Mesothelial cell of epicardium (in vitro differentiated cells): Measurements from ENCODE around the gene PLA2G3. TPM values are rescaled to one million over a fixed set of nuclear protein-coding genes. Genes with fewer than 3 reads are reported as not detected.

Source experiments
- DNase-seq, 2 experiments: peaks; one replicate each; pipeline ENCODE4 v3.0.0; 2021; ENCODE audit warnings: low spot score in 2 of 2; ENCODE audit not compliant: unreplicated experiment in 2 of 2
- H3K27ac Mint-ChIP-seq: 2 replicates; pipeline ENCODE4 v1.8.0; 2021; ENCODE audit warnings: mixed read lengths
- H3K27me3 Mint-ChIP-seq: 2 replicates; pipeline ENCODE4 v1.8.0; 2021; ENCODE audit warnings: low read depth, mixed read lengths
- H3K36me3 Mint-ChIP-seq: 2 replicates; pipeline ENCODE4 v1.8.0; 2021; ENCODE audit warnings: mixed read lengths
- H3K4me1 Mint-ChIP-seq: 2 replicates; pipeline ENCODE4 v1.8.0; 2021; ENCODE audit warnings: mixed read lengths
- H3K4me3 Mint-ChIP-seq: 2 replicates; pipeline ENCODE4 v1.8.0; 2021; ENCODE audit warnings: mild to moderate bottlenecking, moderate library complexity, mixed read lengths
- H3K9me3 Mint-ChIP-seq: 2 replicates; pipeline ENCODE4 v1.8.0; 2021; ENCODE audit warnings: mixed read lengths
- total RNA-seq: library from RNA; stranded (reverse); gene quantifications from 3 replicates; pipeline ENCODE4 v1.2.1, GENCODE V29; 2021
- TF ChIP-seq, protein P1 (sequence below): fragments of 200-600 bp; sonication (generic); IDR thresholded peaks from one replicate; pipeline ENCODE4 v1.5.0; 2021; ENCODE audit warnings: antibody characterized with exemption; ENCODE audit not compliant: unreplicated experiment

PLA2G3 gene
- total RNA-seq, 1 donor from 2014 or later = 0.20 TPM

DNA sequence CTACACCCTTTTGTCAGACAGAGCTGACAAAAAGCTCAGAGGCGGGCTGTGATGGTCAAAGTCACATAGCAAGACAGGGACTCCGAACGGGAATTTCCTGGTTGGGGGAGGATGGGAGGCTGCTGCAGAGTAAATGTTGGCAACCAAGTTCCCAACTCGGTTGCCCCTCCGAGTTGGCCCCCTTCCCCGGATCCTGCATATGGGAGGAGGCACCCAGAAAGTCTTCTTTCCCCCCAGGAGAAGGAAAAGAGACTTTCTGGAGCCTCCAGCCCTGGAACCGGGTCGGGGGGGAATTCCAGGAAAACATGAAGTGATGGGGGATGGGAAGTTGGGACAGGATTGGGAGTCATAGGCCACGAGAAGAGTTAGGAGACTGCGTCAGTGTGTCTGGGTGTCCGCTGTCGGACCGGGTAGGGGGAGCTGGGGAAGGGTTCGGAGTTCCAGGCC is 33.6 kb downstream of the PLA2G3 start:
- Mint-ChIP-seq H3K36me3 (peaks cover 4% of the 10 kb centered on the region), H3K4me1 (peaks cover 6% of the 10 kb centered on the region), H3K9me3 (no peaks in the 10 kb centered on the region), H3K27ac (peak overlapping the region; percentile 56), H3K4me3 (peak overlapping the region; percentile 71), H3K27me3 (peaks cover 2% of the 10 kb centered on the region)
- no peak for DNase-seq
- TF ChIP-seq, protein P1, sequence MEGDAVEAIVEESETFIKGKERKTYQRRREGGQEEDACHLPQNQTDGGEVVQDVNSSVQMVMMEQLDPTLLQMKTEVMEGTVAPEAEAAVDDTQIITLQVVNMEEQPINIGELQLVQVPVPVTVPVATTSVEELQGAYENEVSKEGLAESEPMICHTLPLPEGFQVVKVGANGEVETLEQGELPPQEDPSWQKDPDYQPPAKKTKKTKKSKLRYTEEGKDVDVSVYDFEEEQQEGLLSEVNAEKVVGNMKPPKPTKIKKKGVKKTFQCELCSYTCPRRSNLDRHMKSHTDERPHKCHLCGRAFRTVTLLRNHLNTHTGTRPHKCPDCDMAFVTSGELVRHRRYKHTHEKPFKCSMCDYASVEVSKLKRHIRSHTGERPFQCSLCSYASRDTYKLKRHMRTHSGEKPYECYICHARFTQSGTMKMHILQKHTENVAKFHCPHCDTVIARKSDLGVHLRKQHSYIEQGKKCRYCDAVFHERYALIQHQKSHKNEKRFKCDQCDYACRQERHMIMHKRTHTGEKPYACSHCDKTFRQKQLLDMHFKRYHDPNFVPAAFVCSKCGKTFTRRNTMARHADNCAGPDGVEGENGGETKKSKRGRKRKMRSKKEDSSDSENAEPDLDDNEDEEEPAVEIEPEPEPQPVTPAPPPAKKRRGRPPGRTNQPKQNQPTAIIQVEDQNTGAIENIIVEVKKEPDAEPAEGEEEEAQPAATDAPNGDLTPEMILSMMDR = no peak

DNA sequence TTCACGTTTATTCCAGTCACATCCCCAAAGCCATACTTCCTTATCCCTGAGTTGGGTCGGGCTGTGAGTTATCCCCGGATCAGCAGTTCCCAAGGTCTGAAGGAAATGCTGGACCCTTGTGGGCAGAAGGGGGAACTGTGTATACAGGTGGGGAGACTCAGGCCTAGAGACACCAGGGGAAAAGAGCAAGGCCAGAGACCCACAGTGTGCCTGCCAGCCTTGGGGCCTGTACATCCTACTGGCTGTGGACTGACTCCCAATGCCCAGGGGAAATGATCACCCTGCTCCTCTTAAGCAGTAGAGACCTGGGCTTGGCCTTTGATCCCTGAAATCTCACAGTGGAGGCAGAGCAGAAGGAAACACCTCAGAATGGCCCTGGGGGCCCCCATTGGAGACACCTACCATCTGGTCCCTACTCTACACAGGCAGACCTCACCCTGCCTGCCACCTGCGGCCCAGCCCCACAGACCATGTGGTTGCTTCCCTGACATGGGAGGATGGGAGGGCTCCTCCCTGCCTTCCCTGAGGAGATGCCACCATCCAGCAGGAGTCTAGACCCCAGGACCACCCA is 34.2 kb downstream of the PLA2G3 start:
- H3K4me1 Mint-ChIP-seq = peaks cover 6% of the 10 kb centered on the region
- peaks cover 5% of the 10 kb centered on the region for H3K36me3 Mint-ChIP-seq
- peaks cover 2% of the 10 kb centered on the region for H3K27me3 Mint-ChIP-seq
- TF ChIP-seq, protein P1 = no peak
- no peaks in the 10 kb centered on the region for H3K9me3 Mint-ChIP-seq
- peak overlapping the region; percentile 71 for H3K4me3 Mint-ChIP-seq
- H3K27ac Mint-ChIP-seq = no peak overlapping the region
- DNase-seq = no peak

DNA sequence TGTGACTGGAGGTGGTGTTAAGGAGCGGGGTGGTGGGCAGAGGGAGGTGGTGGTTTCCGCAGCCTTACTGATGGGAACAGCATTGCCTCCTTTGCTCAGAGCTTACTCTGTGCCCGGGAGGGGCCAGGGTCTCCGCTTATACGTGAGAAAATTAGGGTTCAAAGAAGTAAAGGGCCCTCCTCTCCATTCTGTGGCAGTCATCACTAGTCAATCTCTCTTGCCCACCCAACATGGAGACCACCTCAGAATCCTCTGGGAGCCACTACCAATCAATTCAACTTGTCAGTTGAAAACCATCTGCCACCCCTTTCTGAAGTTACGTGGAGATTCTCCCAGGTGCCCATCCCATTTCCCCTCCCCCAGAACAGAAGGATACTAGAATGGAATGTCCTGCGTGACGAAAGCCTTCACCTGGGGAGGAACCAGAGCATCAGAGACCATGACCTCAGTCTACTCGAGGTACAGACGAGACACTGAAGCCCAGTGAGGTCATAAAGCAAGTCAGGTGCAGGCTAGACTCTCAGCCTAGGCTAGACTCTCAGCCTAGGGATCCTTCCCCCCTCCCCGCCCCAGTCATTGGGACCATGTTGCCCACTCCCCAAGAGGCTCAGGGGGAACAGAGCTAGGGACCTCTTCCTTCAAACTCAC is 34.9 kb downstream of the PLA2G3 start:
- no peaks in the 10 kb centered on the region for H3K9me3 Mint-ChIP-seq
- H3K4me3 Mint-ChIP-seq = peak overlapping the region; percentile 71
- H3K27me3 Mint-ChIP-seq = peaks cover 2% of the 10 kb centered on the region
- TF ChIP-seq, protein P1 = peak; percentile 0
- peaks cover 5% of the 10 kb centered on the region for H3K36me3 Mint-ChIP-seq
- no peak for DNase-seq
- peaks cover 6% of the 10 kb centered on the region for H3K4me1 Mint-ChIP-seq
- H3K27ac Mint-ChIP-seq = no peak overlapping the region

DNA sequence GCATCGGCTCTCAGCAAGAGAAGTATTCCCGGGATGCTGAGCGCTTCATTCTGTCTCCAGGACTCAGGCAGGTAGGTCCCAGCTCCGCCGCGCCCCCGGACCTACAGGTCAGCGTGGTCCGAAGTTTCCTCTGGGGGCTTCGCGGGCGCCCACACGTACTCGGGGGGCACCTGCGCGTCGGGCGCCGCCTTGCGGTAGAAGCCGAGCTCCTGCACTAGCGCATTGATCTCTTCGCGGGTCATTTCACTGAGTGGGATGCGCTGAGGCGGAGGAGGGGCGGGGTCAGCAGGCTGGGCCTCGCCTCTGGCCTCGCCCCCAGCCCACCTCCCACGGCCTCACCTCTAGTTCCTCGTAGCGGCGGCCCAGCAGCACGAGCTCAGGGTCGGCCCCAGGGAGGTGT is 35.4 kb downstream of the PLA2G3 start:
- no peak overlapping the region for H3K4me3 Mint-ChIP-seq
- H3K27ac Mint-ChIP-seq = no peak overlapping the region
- peaks cover 5% of the 10 kb centered on the region for H3K36me3 Mint-ChIP-seq
- H3K27me3 Mint-ChIP-seq = peaks cover 2% of the 10 kb centered on the region
- H3K9me3 Mint-ChIP-seq = no peaks in the 10 kb centered on the region
- no peak for DNase-seq
- TF ChIP-seq, protein P1 = peak; percentile 31
- peaks cover 6% of the 10 kb centered on the region for H3K4me1 Mint-ChIP-seq

DNA sequence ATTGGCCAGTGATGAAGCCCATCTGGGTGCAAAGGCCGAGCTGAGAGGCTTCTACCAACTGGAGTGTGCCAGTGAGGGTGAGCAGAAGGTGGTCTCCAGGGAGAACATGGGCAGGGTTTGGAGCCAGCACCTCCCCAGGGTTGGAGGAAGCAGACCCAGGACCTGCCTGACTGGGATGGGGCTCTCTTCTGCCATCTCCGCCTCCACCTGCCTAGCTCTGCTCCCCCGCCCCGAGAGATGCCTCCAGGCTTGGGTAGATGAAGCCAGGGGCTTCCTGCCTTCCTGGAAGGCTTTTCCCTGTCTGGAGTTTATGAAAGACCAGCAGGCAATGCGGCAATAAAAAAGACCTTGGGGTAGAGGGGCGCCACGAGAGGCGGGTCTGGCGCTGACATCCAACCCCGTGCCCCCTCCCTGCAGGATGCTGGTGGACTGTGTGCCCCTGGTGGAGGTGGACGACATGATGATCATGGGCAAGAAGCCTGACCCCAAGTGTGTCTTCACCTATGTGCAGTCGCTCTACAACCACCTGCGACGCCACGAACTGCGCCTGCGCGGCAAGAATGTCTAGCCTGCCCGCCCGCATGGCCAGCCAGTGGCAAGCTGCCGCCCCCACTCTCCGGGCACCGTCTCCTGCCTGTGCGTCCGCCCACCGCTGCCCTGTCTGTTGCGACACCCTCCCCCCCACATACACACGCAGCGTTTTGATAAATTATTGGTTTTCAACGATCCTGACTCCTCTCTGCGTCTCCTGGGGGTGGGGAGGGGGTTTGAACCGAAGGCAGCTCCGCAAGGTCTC is 36.2 kb downstream of the PLA2G3 start:
- TF ChIP-seq, protein P1 = no peak
- Mint-ChIP-seq H3K4me1 (peaks cover 6% of the 10 kb centered on the region), H3K9me3 (no peaks in the 10 kb centered on the region), H3K27me3 (peaks cover 2% of the 10 kb centered on the region), H3K27ac (no peak overlapping the region), H3K4me3 (no peak overlapping the region), H3K36me3 (peaks cover 5% of the 10 kb centered on the region)
- no peak for DNase-seq
